Ishikawa (cell line): ENCODE measurements around the gene CCDC60.

Source experiments
- CREB1 ChIP-seq: IDR thresholded peaks from 2 replicates; pipeline ENCODE4 v1.6.1; 2012; ENCODE audit warnings: low read depth
- FOXM1 ChIP-seq: IDR thresholded peaks from 2 replicates; pipeline ENCODE4 v1.6.1; 2012; ENCODE audit warnings: low read depth, borderline replicate concordance
- MAX ChIP-seq: IDR thresholded peaks from 2 replicates; pipeline ENCODE4 v1.6.1; 2012
- REST ChIP-seq: IDR thresholded peaks from 2 replicates; pipeline ENCODE4 v1.6.1; 2012; ENCODE audit warnings: low read depth, mild to moderate bottlenecking
- TEAD4 ChIP-seq: IDR thresholded peaks from 2 replicates; pipeline ENCODE4 v1.6.1; 2012

- no peak for TF ChIP-seq TEAD4
- no peak for TF ChIP-seq MAX
- TF ChIP-seq FOXM1, result no peak
- TF ChIP-seq REST, result no peak
- TF ChIP-seq CREB1, result no peak
These were observed 49.8 kb downstream of the CCDC60 start for GRCh38 chr12:119384340-119384739.
